ENCODE data around the gene MYCBP2.
A peak's percentile ranks its signal among the peaks of the same experiment; 100 is the strongest.
"Not testable (repeated sequence)": the region's sequence is repeated elsewhere in the genome, so short reads cannot be mapped to it uniquely, and the experiment has no call there.

The MYCBP2 gene

GRCh38 chr13:77022341-77022740 is 304.6 kb downstream of the MYCBP2 start:
- FAIRE-seq = no peak

- FAIRE-seq = no peak
These were observed 307.1 kb downstream of the MYCBP2 start for GRCh38 chr13:77019756-77020155.

- FAIRE-seq = peak; percentile 63
These were observed 309.8 kb downstream of the MYCBP2 start for GRCh38 chr13:77016888-77017623.

GRCh38 chr13:77016251-77016812 is 310.6 kb downstream of the MYCBP2 start:
- FAIRE-seq = no peak

GRCh38 chr13:77014906-77015685 is 311.8 kb downstream of the MYCBP2 start:
- FAIRE-seq = no peak

- no peak for FAIRE-seq
These were observed 312.9 kb downstream of the MYCBP2 start for GRCh38 chr13:77013853-77014542.

DNA sequence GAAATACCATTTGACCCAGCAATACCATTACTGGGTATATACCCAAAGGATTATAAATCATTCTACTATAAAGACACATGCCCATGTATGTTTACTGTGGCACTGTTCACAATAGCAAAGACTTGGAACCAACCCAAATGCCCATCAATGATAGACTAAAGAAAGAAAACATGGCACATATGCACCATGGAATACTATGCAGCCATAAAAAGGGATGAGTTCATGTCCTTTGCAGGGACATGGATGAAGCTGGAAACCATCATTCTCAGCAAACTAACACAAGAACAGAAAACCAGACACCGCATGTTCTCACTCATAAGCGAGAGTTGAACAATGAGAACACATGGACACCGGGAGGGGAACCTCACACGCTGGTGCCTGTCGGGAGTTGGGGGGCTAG is 317.2 kb downstream of the MYCBP2 start:
- FAIRE-seq = not testable (repeated sequence)

DNA sequence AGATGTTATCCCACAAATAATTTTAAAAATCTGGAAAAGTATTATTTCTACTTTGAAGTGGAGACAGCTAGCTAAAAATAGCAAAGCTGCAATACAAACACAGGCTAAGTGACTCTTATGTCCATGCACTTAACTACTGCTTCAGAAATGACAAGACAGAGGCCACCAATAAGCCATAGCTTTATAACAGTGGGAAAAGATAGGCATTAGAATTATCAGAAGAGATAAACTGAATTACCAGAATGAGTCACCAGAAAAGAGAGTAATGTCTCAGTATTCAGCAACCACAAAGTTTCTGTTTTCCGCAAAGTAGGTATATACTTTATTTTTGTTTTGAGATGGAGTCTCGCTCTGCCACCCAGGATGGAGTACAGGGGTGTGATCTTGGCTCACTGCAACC is 317.9 kb downstream of the MYCBP2 start:
- no peak for FAIRE-seq

GRCh38 chr13:77008337-77008736 is 318.6 kb downstream of the MYCBP2 start:
- not testable (repeated sequence) for FAIRE-seq

- peak; percentile 95 for FAIRE-seq
These were observed 324.2 kb downstream of the MYCBP2 start for GRCh38 chr13:77002590-77003190.

GRCh38 chr13:77001963-77002587 is 324.8 kb downstream of the MYCBP2 start:
- no peak for FAIRE-seq

DNA sequence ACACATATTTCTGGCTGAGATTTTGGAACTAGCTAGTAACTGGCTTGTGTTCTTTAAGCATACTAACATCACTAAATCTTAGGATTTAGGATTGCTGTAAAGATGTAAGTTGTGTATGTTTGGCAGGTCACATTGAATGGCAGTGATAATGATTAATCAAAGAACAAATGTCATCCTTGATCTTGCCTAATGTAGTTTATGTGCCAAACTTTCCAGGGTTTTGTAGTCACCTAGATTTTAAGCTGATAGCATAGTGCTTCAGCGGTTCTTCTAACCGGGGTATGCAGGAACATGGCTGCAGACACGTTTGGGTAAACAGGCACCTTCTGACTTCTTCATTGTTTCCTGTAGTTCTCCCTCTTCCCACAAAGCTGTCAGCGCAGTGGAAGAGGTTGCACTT is 325.4 kb downstream of the MYCBP2 start:
- FAIRE-seq = no peak

GRCh38 chr13:77000475-77000874 is 326.4 kb downstream of the MYCBP2 start:
- FAIRE-seq = no peak

All from G401.6 (cell line).